BLaER1 (cell line): ENCODE results near the gene SMAD2.

ENCODE experiments used
- H3K27ac ChIP-seq: shearing (Covaris generic); formaldehyde crosslinking; 2 replicates; pipeline ENCODE4 v1.8.1; 2022
- H3K27me3 ChIP-seq: shearing (Covaris generic); formaldehyde crosslinking; 2 replicates; pipeline ENCODE4 v1.8.1; 2022
- H3K36me3 ChIP-seq: shearing (Covaris generic); formaldehyde crosslinking; 2 replicates; pipeline ENCODE4 v1.8.1; 2022
- H3K4me1 ChIP-seq: shearing (Covaris generic); formaldehyde crosslinking; 2 replicates; pipeline ENCODE4 v1.8.1; 2022
- H3K4me2 ChIP-seq: shearing (Covaris generic); formaldehyde crosslinking; 2 replicates; pipeline ENCODE4 v1.8.1; 2022
- H3K4me3 ChIP-seq: shearing (Covaris generic); formaldehyde crosslinking; 2 replicates; pipeline ENCODE4 v1.8.1; 2022
- H3K9ac ChIP-seq: shearing (Covaris generic); formaldehyde crosslinking; 2 replicates; pipeline ENCODE4 v1.8.1; 2022
- H3K9me3 ChIP-seq: shearing (Covaris generic); formaldehyde crosslinking; 2 replicates; pipeline ENCODE4 v1.8.1; 2022
- H4K20me1 ChIP-seq: shearing (Covaris generic); formaldehyde crosslinking; 2 replicates; pipeline ENCODE4 v1.8.1; 2022
- Cebpa-rat ChIP-seq: shearing (Covaris generic); IDR thresholded peaks from 2 replicates; pipeline ENCODE4 v1.8.1; 2022

SMAD2 gene

DNA sequence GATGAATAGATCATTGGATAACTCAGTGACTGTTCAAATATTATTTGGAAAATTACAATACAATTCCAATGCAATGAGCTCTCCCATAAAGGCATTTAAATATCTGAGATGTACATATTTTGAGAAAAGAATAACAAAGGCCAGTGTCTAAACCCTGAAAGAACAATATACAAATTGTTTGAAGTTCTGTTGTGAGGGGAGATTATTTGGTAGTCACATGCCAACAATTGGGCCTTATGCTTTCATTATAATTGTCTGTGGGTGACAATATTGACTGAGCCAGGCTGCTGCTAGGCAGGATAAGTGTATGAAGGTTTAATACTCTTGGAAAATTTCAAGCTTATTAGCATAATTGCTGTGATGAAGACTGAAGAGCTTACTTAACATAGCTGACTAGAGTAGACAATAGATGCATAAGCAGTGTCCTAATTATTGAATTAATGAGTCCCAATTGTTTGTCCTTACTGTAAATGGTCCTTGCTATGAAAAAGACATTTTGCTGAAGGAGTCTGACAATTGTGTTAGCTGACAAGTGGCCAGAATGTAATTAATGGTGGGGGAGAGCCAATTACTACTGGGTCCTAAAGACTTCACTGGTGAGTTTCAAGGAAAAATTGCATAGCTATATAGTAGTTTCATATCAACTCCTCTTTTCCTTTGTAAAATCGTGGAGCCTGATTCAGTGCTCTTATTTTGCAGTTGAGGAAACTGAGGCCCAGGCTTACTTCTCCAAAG lies 5.0 kb upstream of the SMAD2 start:
- no peaks in the 10 kb centered on the region for H3K9me3 ChIP-seq
- H3K27ac ChIP-seq = no peak overlapping the region
- no peak for TF ChIP-seq Cebpa-rat
- H3K4me2 ChIP-seq = no peak overlapping the region
- no peaks in the 10 kb centered on the region for H3K27me3 ChIP-seq
- no peaks in the 10 kb centered on the region for H3K36me3 ChIP-seq
- H3K4me3 ChIP-seq = no peak overlapping the region
- H3K4me1 ChIP-seq = peaks cover 57% of the 10 kb centered on the region
- H4K20me1 ChIP-seq = no peaks in the 10 kb centered on the region
- no peak overlapping the region for H3K9ac ChIP-seq

DNA sequence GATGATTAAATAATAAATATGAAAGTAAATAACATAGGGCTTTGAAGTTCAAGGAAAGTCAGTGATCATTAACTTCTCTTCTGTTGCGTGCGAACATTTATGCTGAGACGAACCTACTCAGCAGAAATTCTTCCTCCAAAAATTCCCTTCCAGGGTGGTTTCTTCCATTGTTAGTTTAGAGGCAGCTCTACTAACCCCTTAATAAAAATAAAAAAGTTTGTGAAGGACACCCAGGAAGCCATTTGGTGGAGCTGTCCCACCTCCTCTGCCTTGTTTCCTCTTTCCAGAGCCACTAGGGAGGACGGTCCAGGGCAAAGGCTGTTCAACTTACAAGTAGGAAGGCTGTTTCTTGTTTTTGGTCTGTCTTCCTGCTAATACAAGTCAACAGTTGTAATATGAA lies 2.1 kb upstream of the SMAD2 start:
- no peak overlapping the region; the same call in 1 of the 2 replicates for H3K9ac ChIP-seq
- H3K27me3 ChIP-seq = no peaks in the 10 kb centered on the region
- H3K4me1 ChIP-seq = peaks cover 61% of the 10 kb centered on the region
- H4K20me1 ChIP-seq = peaks cover 22% of the 10 kb centered on the region
- no peak overlapping the region for H3K27ac ChIP-seq
- H3K9me3 ChIP-seq = no peaks in the 10 kb centered on the region
- no peak for TF ChIP-seq Cebpa-rat
- no peaks in the 10 kb centered on the region for H3K36me3 ChIP-seq
- peak overlapping the region; percentile 84 for H3K4me2 ChIP-seq
- no peak overlapping the region for H3K4me3 ChIP-seq

DNA sequence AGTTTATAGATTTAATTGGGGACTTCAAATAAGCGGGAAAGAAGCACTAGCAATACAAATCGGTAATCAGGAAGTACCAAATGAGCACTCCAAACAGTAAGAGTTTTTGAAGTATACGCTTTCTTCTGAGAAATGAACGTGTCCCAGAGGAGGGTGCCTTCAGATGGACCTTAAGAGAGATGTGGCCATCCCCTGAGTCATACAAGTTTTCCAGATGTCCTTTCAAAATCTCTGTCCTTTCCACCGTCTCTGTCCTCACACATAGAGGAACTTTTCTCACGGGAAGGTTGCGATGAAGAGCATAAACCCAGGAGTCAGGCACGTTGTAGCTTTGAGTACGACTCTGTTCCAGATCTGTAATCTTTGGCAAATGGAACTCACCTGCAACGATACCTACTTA lies 1.7 kb upstream of the SMAD2 start:
- peak overlapping the region; percentile 84 for H3K4me2 ChIP-seq

GRCh38 chr18:47931718-47932103 lies 1.3 kb upstream of the SMAD2 start:
- Histone ChIP-seq H4K20me1 (peaks cover 31% of the 10 kb centered on the region), H3K27ac (peak overlapping the region; percentile 94), H3K4me1 (peaks cover 52% of the 10 kb centered on the region), H3K9ac (peak overlapping the region; percentile 89), H3K4me3 (peak overlapping the region; percentile 87), H3K36me3 (no peaks in the 10 kb centered on the region), H3K27me3 (no peaks in the 10 kb centered on the region), H3K9me3 (no peaks in the 10 kb centered on the region), H3K4me2 (peak overlapping the region; percentile 84)
- no peak for TF ChIP-seq Cebpa-rat

More for the DNA sequence above, 1.7 kb upstream of the SMAD2 start:
- Histone ChIP-seq H4K20me1 (peaks cover 27% of the 10 kb centered on the region), H3K9ac (peak overlapping the region; percentile 89; the same call in 1 of the 2 replicates), H3K36me3 (no peaks in the 10 kb centered on the region), H3K4me1 (peaks cover 56% of the 10 kb centered on the region), H3K27me3 (no peaks in the 10 kb centered on the region), H3K9me3 (no peaks in the 10 kb centered on the region), H3K27ac (peak overlapping the region; percentile 94; the same call in 1 of the 2 replicates), H3K4me3 (peak overlapping the region; percentile 87)
- no peak for TF ChIP-seq Cebpa-rat

DNA sequence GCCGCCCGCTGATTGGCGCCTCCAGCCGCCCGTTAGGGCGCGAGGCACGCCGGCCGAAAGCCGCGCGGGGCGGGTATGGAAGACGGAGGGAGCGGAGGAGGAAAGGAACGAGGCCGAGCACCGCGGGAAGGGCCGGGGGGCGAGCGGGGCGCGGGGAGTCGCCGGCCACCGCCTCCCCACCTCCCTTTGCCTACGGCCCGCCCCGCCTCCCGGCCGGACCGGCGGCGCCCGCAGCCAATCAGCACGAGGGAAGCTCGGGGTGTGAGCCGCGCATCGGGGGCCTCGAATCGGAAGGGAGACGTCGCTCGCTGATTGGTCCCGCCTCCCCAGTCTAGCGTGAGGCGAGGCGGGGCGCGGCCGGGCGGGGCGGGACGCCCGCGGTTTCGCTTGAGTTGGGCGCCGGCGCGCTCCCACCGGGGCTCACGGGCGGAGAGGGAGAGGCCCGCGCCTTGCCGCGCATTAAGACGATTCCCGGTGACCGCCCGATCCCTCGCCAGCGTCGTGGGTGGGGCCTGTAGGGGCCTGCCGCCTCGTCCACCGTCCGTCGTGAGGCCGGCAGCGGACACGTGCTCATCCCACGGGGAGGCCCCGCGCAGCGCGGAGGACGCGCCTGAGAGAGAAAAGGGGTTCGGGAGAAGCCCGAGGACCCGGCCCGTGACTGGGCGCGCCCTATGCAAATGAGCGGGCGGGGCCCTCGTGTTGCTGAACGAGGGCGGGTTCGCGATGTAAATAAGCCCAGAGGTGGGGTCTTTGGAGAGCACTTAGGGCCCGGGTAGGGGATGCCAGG lies 665 bp upstream of the SMAD2 start:
- Histone ChIP-seq H3K4me1 (peaks cover 46% of the 10 kb centered on the region), H3K27ac (peak overlapping the region; percentile 94), H3K9ac (peak overlapping the region; percentile 89), H3K27me3 (no peaks in the 10 kb centered on the region), H3K36me3 (no peaks in the 10 kb centered on the region), H3K4me3 (peak overlapping the region; percentile 87), H4K20me1 (peaks cover 37% of the 10 kb centered on the region), H3K4me2 (peak overlapping the region; percentile 84), H3K9me3 (no peaks in the 10 kb centered on the region)
- no peak for TF ChIP-seq Cebpa-rat

DNA sequence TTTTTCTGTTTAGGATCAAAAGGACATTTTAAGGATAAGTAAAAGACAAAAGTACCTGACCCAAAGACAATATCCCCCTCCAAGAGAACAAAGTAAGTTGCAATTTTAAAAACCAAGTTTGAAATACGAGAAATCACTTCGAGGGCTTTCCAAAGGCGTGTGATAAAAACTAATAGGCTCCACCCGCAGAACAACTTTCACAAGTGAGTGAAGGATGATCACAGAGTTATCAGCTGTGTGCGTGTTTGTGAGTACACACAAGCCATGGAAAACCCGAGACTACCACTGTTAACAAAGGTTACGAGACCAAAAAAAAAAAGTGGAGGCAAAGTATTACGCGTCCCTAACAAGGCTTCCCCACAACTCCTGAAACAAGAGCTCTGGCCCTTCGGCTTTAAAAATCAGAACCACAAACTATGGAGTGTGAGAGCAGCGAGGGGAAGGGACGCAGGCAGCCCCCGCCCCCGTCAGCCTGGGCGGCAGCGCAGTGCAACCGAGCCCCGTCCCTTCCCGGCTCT lies 719 bp downstream of the SMAD2 start:
- H3K4me1 ChIP-seq = peaks cover 40% of the 10 kb centered on the region
- H3K27ac ChIP-seq = peak overlapping the region; percentile 94
- H3K27me3 ChIP-seq = no peaks in the 10 kb centered on the region
- H3K4me3 ChIP-seq = peak overlapping the region; percentile 87
- peak overlapping the region; percentile 85 for H3K4me2 ChIP-seq
- peaks cover 51% of the 10 kb centered on the region for H4K20me1 ChIP-seq
- H3K9ac ChIP-seq = peak overlapping the region; percentile 89
- H3K9me3 ChIP-seq = no peaks in the 10 kb centered on the region
- no peak for TF ChIP-seq Cebpa-rat
- 0 out of 2 replicates have a peak, but pooled peaks cover 3% of the 10 kb centered on the region for H3K36me3 ChIP-seq

- Histone ChIP-seq H3K36me3 (peaks cover 6% of the 10 kb centered on the region; the same call in 1 of the 2 replicates), H3K9me3 (no peaks in the 10 kb centered on the region), H3K27me3 (no peaks in the 10 kb centered on the region), H3K4me1 (peaks cover 42% of the 10 kb centered on the region), H3K4me3 (peak overlapping the region; percentile 87; the same call in 1 of the 2 replicates), H3K9ac (no peak overlapping the region), H3K27ac (no peak overlapping the region), H3K4me2 (peak overlapping the region; percentile 85), H4K20me1 (peaks cover 64% of the 10 kb centered on the region)
- no peak for TF ChIP-seq Cebpa-rat
Measured at GRCh38 chr18:47928466-47928865, 2.0 kb downstream of the SMAD2 start.

DNA sequence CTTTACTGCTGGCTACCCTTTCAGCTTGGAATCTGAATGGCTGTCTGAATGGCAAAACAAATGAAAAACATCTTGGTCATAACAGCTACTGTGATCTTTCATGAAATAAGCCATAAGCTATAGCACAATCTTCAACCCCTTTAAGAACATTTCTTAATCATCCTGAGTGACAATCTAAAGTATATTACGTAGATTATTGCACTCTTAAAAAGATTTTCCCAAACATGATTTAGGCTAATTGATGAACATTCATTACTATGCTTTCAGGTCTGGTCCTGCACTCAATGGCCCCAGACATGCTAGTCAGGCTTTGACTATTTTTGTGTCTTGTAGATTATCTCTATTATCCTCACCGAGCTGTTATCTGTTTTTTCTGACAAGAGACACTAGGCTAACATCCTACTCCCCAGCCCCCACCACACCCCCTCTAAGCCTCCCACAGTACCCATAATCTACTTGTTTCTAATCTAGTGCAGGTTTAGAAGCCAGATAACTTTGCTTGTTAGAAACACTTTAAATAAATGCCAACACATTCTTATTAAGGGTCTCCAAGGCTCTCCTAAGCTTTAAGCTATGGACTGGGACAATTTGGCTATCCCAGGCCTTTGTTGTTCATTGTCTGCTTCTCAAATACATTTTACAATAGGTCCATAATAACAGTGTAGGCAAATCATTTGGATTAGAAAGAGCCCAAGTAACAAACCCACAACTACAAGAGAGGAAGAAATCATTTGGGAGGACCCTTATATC lies 4.2 kb downstream of the SMAD2 start:
- Histone ChIP-seq H3K9ac (no peak overlapping the region), H3K27ac (no peak overlapping the region), H3K4me3 (no peak overlapping the region), H4K20me1 (peaks cover 86% of the 10 kb centered on the region), H3K9me3 (no peaks in the 10 kb centered on the region), H3K36me3 (peaks cover 6% of the 10 kb centered on the region; the same call in 1 of the 2 replicates), H3K27me3 (no peaks in the 10 kb centered on the region), H3K4me2 (no peak overlapping the region), H3K4me1 (peaks cover 24% of the 10 kb centered on the region)
- no peak for TF ChIP-seq Cebpa-rat

- no peak overlapping the region for H3K4me2 ChIP-seq
Measured at GRCh38 chr18:47919916-47920315, 10.5 kb downstream of the SMAD2 start.

More at GRCh38 chr18:47919916-47920315, 10.5 kb downstream of the SMAD2 start:
- Histone ChIP-seq H3K27me3 (no peaks in the 10 kb centered on the region), H3K4me3 (no peak overlapping the region), H4K20me1 (peaks cover 100% of the 10 kb centered on the region), H3K27ac (no peak overlapping the region), H3K9me3 (no peaks in the 10 kb centered on the region), H3K36me3 (peaks cover 17% of the 10 kb centered on the region; the same call in 1 of the 2 replicates), H3K4me1 (peaks cover 38% of the 10 kb centered on the region), H3K9ac (no peak overlapping the region)
- TF ChIP-seq Cebpa-rat = no peak
